Fibroblast of lung (primary cell): ENCODE measurements around the gene PDE10A.

Experiments
- CTCF ChIP-seq, 2 donors: IDR thresholded peaks in 1 of 2; conservative IDR thresholded peaks in 1 of 2; 1 replicate in 1 of 2; 2 replicates in 1 of 2; pipeline ENCODE4 v1.5.1; 2011 to 2012; ENCODE audit warnings: low read length in 2 of 2, control low read depth in 1 of 2, inconsistent platforms in 1 of 2, low read depth in 1 of 2, mild to moderate bottlenecking in 1 of 2
- EZH2 ChIP-seq: IDR thresholded peaks from 2 replicates; pipeline ENCODE4 v1.5.1; 2012; ENCODE audit warnings: low read length, control low read depth, mild to moderate bottlenecking; ENCODE audit errors: missing control alignments

GRCh38 chr6:165587206-165587605, 75.8 kb downstream of the PDE10A start:
- TF ChIP-seq EZH2 (no peak), CTCF (conservative IDR thresholded peaks at IDR 0.05 in 1 of 2, IDR thresholded peaks at IDR 0.05 in 1 of 2; ENCODE audit: low read depth in 1 of 2, low read length in 2 of 2) (no peak)
